Measurements from ENCODE around the gene KCND2. TPM values are rescaled to one million over a fixed set of nuclear protein-coding genes. Genes with fewer than 3 reads are reported as not detected.

Gene KCND2
- total RNA-seq, 1 donor: 17.3 TPM

DNA sequence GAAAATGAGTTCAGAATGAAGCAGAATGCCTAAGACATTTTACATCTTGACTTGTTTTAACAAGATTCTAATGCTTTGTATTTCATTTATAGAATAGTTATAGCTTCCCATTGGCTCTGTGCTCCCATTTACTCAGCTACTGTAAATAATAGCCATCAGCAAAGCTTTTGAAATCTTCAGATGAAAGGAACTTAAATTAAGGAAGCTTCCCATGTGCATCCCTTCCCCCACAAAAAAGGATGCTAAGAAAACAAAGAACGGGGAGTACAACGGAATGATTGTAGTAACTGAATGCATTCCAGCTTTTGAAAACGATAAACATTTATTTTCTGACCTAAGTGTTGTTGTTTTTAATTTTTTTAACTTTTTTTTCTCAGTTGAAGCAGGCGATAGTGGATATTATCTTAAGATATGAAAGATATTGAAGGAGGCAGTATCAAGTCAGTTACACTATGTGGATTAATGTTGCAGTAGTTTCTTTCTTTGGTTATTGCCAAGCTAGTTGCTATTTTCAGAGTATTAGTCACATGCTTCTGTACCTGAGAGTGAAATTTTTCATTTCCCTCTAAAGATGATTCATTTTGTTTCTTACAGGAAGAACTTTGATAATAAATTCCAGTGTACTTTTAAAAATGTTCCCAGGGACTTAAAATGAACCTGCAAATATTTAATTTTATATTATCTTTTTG lies 129.2 kb downstream of the KCND2 start:
- TF ChIP-seq, protein P1, sequence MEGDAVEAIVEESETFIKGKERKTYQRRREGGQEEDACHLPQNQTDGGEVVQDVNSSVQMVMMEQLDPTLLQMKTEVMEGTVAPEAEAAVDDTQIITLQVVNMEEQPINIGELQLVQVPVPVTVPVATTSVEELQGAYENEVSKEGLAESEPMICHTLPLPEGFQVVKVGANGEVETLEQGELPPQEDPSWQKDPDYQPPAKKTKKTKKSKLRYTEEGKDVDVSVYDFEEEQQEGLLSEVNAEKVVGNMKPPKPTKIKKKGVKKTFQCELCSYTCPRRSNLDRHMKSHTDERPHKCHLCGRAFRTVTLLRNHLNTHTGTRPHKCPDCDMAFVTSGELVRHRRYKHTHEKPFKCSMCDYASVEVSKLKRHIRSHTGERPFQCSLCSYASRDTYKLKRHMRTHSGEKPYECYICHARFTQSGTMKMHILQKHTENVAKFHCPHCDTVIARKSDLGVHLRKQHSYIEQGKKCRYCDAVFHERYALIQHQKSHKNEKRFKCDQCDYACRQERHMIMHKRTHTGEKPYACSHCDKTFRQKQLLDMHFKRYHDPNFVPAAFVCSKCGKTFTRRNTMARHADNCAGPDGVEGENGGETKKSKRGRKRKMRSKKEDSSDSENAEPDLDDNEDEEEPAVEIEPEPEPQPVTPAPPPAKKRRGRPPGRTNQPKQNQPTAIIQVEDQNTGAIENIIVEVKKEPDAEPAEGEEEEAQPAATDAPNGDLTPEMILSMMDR (IDR thresholded peaks at IDR 0.05; ENCODE audit: insufficient read depth, low read depth, low read length): no peak
- DNase-seq (ENCODE audit: low read depth): peak; percentile 1
- H3K4me3 ChIP-seq (ENCODE audit: low read depth, low read length): no peak overlapping the region

DNA sequence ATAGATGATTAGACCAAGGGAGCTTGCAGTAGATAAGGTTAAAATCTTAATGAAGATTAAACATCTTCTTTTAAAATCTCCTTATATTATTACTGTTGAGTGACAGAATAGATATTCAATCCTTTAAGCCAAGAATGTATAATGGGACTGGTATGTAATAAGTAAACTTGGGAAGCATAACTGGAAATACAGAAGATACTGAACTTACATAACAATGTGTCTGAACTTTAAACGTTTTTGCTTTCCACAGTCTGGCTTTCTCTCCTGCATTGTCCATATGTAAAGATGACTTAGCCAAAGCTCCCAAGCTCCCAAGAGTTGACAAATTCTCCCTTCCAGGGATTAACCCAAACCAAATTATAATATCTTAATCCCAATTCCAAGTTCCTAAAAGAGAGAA lies 129.8 kb downstream of the KCND2 start:
- TF ChIP-seq, protein P1 (IDR thresholded peaks at IDR 0.05; ENCODE audit: insufficient read depth, low read depth, low read length): no peak
- H3K4me3 ChIP-seq (ENCODE audit: low read depth, low read length): no peak overlapping the region
- DNase-seq (ENCODE audit: low read depth): peak; percentile 6

DNA sequence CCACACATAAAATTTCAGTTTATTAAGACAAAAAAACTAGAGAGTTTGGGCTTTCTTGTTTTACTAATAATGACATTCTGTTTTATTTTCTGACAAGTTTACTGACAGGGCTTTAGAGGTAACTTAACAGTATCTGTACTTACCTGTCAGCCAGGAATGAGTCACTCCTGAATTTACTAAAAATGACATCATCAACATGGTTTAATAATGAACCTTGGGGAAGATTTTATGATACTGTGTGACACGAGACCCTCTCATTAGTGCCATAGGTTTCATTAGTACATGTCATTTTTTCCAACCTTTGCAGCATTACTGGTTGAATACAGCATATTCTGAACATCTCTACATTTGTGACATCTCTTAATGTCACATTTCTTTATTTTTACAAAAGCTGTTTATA lies 131.1 kb downstream of the KCND2 start:
- no peak overlapping the region for H3K4me3 ChIP-seq (ENCODE audit: low read depth, low read length)
- DNase-seq (ENCODE audit: low read depth): peak; percentile 10
- TF ChIP-seq, protein P1 (IDR thresholded peaks at IDR 0.05; ENCODE audit: insufficient read depth, low read depth, low read length): no peak

- TF ChIP-seq, protein P1 (IDR thresholded peaks at IDR 0.05; ENCODE audit: insufficient read depth, low read depth, low read length): no peak
- H3K4me3 ChIP-seq (ENCODE audit: low read depth, low read length): no peak overlapping the region
- no peak for DNase-seq (ENCODE audit: low read depth)
Observed at GRCh38 chr7:120405652-120406051, 132.7 kb downstream of the KCND2 start.

DNA sequence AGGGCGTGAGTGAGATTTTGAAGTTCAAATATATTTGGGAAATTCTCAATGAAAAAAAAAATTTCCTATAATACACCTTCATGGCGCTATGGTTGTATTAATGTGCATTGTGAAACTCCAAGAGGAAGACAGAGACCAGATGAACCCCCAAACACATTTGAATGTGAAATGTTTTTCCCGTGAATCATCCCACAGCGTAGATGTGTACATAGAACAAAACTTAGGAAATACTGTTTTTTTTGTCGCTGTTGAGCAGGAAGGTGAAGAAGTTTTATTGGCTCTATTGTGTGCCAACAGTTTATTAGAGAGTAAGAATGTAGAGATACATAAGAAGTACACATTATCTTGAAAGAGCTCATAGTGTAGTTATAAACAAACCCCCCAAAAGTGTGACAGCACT lies 134.0 kb downstream of the KCND2 start:
- no peak overlapping the region for H3K4me3 ChIP-seq (ENCODE audit: low read depth, low read length)
- peak; percentile 26 for DNase-seq (ENCODE audit: low read depth)
- TF ChIP-seq, protein P1 (IDR thresholded peaks at IDR 0.05; ENCODE audit: insufficient read depth, low read depth, low read length): no peak

- no peak for DNase-seq (ENCODE audit: low read depth)
- H3K4me3 ChIP-seq (ENCODE audit: low read depth, low read length): no peak overlapping the region
- TF ChIP-seq, protein P1 (IDR thresholded peaks at IDR 0.05; ENCODE audit: insufficient read depth, low read depth, low read length): no peak
Observed at GRCh38 chr7:120412139-120413050, 139.4 kb downstream of the KCND2 start.

Data from fibroblast of villous mesenchyme (primary cell).